Measurements from ENCODE around the gene GMDS.

GMDS gene

GRCh38 chr6:2264932-2265331 is 19.5 kb upstream of the GMDS start:
- no peak overlapping the region for H2BK120ac ChIP-seq (ENCODE audit: insufficient read depth, low read length, poor library complexity)

DNA sequence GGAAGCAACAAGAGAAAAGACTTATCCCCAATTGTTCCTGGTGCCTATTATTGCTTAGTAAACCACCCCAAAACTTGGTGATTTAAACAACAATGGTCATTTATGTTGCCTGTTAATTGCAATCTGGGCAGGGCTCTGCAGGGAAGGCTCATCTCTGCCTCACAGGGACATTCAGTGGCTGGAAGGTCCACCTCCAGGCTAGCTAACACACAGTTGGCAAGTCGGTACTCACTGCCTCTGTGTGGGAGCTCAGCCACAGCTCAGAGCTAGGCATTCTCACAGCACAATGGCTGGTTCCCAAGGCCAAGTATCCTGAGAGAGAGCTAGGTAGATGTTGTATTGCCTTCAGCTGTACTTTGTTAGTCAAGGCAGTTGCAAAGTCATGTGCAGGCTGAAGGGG is 18.5 kb upstream of the GMDS start:
- no peak overlapping the region for H2BK5ac ChIP-seq (ENCODE audit: low read depth, low read length, poor library complexity)
- no peaks in the 10 kb centered on the region for H3K79me2 ChIP-seq (ENCODE audit: control insufficient read depth, insufficient read depth, low read length, poor library complexity)
- no peaks in the 10 kb centered on the region for H3K79me1 ChIP-seq (ENCODE audit: low read length)
- WGBS (ENCODE audit: extremely low coverage, insufficient coverage, insufficient read length): no CpG with 5 or more reads among the region's 1 CpG
- H3K18ac ChIP-seq (ENCODE audit: low read length): no peak overlapping the region
- H3K4me3 ChIP-seq (ENCODE audit: low read depth, low read length): no peak overlapping the region
- H4K12ac ChIP-seq (ENCODE audit: low read depth, low read length): no peak overlapping the region
- H3K4me1 ChIP-seq (ENCODE audit: control insufficient read depth in 1 of 2, insufficient read depth in 2 of 2, low read length in 2 of 2): no peaks in the 10 kb centered on the region
- H3K9me3 ChIP-seq (ENCODE audit: insufficient read depth, low read depth, low read length): no peaks in the 10 kb centered on the region
- H3K23ac ChIP-seq (ENCODE audit: low read length): no peak overlapping the region
- H3K4ac ChIP-seq (ENCODE audit: low read depth, low read length): no peak overlapping the region
- H3K27me3 ChIP-seq (ENCODE audit: insufficient read depth, low read length): no peaks in the 10 kb centered on the region
- H4K91ac ChIP-seq (ENCODE audit: low read depth, low read length): no peak overlapping the region
- no peak overlapping the region for H3K27ac ChIP-seq (ENCODE audit: low read depth, low read length)
- no peak for DNase-seq
- no peak overlapping the region for H2AK5ac ChIP-seq (ENCODE audit: low read length)
- H3K14ac ChIP-seq (ENCODE audit: low read length): no peak overlapping the region
- no peak overlapping the region for H2BK12ac ChIP-seq (ENCODE audit: low read length)
- H3K9ac ChIP-seq (ENCODE audit: low read length): no peak overlapping the region
- no peak overlapping the region for H2AFZ ChIP-seq (ENCODE audit: insufficient read depth, low read length, poor library complexity)
- H4K8ac ChIP-seq (ENCODE audit: low read depth, low read length): no peak overlapping the region
- H2BK120ac ChIP-seq (ENCODE audit: insufficient read depth, low read length, poor library complexity): no peak overlapping the region
- no peaks in the 10 kb centered on the region for H3K36me3 ChIP-seq (ENCODE audit: control insufficient read depth in 1 of 2, insufficient read depth in 2 of 2, low read length in 2 of 2)
- H3K4me2 ChIP-seq (ENCODE audit: low read length): no peak overlapping the region

More at GRCh38 chr6:2264932-2265331, 19.5 kb upstream of the GMDS start:
- Histone ChIP-seq H3K14ac (ENCODE audit: low read length) (no peak overlapping the region), H3K4me2 (ENCODE audit: low read length) (no peak overlapping the region), H3K4me1 (ENCODE audit: control insufficient read depth in 1 of 2, insufficient read depth in 2 of 2, low read length in 2 of 2) (no peaks in the 10 kb centered on the region), H2AFZ (ENCODE audit: insufficient read depth, low read length, poor library complexity) (no peak overlapping the region), H3K9me3 (ENCODE audit: insufficient read depth, low read depth, low read length) (no peaks in the 10 kb centered on the region), H3K79me1 (ENCODE audit: low read length) (no peaks in the 10 kb centered on the region), H3K9ac (ENCODE audit: low read length) (no peak overlapping the region), H3K18ac (ENCODE audit: low read length) (no peak overlapping the region), H4K8ac (ENCODE audit: low read depth, low read length) (no peak overlapping the region), H3K27me3 (ENCODE audit: insufficient read depth, low read length) (no peaks in the 10 kb centered on the region), H3K79me2 (ENCODE audit: control insufficient read depth, insufficient read depth, low read length, poor library complexity) (no peaks in the 10 kb centered on the region), H2BK5ac (ENCODE audit: low read depth, low read length, poor library complexity) (no peak overlapping the region), H2BK12ac (ENCODE audit: low read length) (no peak overlapping the region), H3K36me3 (ENCODE audit: control insufficient read depth in 1 of 2, insufficient read depth in 2 of 2, low read length in 2 of 2) (no peaks in the 10 kb centered on the region), H4K12ac (ENCODE audit: low read depth, low read length) (no peak overlapping the region), H2AK5ac (ENCODE audit: low read length) (no peak overlapping the region), H4K91ac (ENCODE audit: low read depth, low read length) (no peak overlapping the region), H3K27ac (ENCODE audit: low read depth, low read length) (no peak overlapping the region), H3K4ac (ENCODE audit: low read depth, low read length) (no peak overlapping the region), H3K23ac (ENCODE audit: low read length) (no peak overlapping the region), H3K4me3 (ENCODE audit: low read depth, low read length) (no peak overlapping the region)
- WGBS (ENCODE audit: extremely low coverage, insufficient coverage, insufficient read length): no CpG with 5 or more reads among the region's 2 CpGs
- DNase-seq: no peak

GRCh38 chr6:2259574-2259973 is 14.2 kb upstream of the GMDS start:
- no peak overlapping the region for H4K91ac ChIP-seq (ENCODE audit: low read depth, low read length)
- no peak overlapping the region for H2BK12ac ChIP-seq (ENCODE audit: low read length)
- H4K12ac ChIP-seq (ENCODE audit: low read depth, low read length): no peak overlapping the region
- H3K27me3 ChIP-seq (ENCODE audit: insufficient read depth, low read length): no peaks in the 10 kb centered on the region
- no peak overlapping the region for H4K8ac ChIP-seq (ENCODE audit: low read depth, low read length)
- no peak for DNase-seq
- no peak overlapping the region for H2AFZ ChIP-seq (ENCODE audit: insufficient read depth, low read length, poor library complexity)
- no peaks in the 10 kb centered on the region for H3K4me1 ChIP-seq (ENCODE audit: control insufficient read depth in 1 of 2, insufficient read depth in 2 of 2, low read length in 2 of 2)
- no peak overlapping the region for H2BK120ac ChIP-seq (ENCODE audit: insufficient read depth, low read length, poor library complexity)
- no peak overlapping the region for H3K23ac ChIP-seq (ENCODE audit: low read length)
- H2AK5ac ChIP-seq (ENCODE audit: low read length): no peak overlapping the region
- no peaks in the 10 kb centered on the region for H3K79me1 ChIP-seq (ENCODE audit: low read length)
- no peak overlapping the region for H3K9ac ChIP-seq (ENCODE audit: low read length)
- H3K14ac ChIP-seq (ENCODE audit: low read length): no peak overlapping the region
- H3K4me2 ChIP-seq (ENCODE audit: low read length): no peak overlapping the region
- H3K4me3 ChIP-seq (ENCODE audit: low read depth, low read length): no peak overlapping the region
- no peak overlapping the region for H3K4ac ChIP-seq (ENCODE audit: low read depth, low read length)
- H3K79me2 ChIP-seq (ENCODE audit: control insufficient read depth, insufficient read depth, low read length, poor library complexity): no peaks in the 10 kb centered on the region
- H3K36me3 ChIP-seq (ENCODE audit: control insufficient read depth in 1 of 2, insufficient read depth in 2 of 2, low read length in 2 of 2): no peaks in the 10 kb centered on the region
- H2BK5ac ChIP-seq (ENCODE audit: low read depth, low read length, poor library complexity): no peak overlapping the region
- no peaks in the 10 kb centered on the region for H3K9me3 ChIP-seq (ENCODE audit: insufficient read depth, low read depth, low read length)
- no peak overlapping the region for H3K18ac ChIP-seq (ENCODE audit: low read length)
- no peak overlapping the region for H3K27ac ChIP-seq (ENCODE audit: low read depth, low read length)
- no CpG with 5 or more reads among the region's 5 CpGs for WGBS (ENCODE audit: extremely low coverage, insufficient coverage, insufficient read length)

DNA sequence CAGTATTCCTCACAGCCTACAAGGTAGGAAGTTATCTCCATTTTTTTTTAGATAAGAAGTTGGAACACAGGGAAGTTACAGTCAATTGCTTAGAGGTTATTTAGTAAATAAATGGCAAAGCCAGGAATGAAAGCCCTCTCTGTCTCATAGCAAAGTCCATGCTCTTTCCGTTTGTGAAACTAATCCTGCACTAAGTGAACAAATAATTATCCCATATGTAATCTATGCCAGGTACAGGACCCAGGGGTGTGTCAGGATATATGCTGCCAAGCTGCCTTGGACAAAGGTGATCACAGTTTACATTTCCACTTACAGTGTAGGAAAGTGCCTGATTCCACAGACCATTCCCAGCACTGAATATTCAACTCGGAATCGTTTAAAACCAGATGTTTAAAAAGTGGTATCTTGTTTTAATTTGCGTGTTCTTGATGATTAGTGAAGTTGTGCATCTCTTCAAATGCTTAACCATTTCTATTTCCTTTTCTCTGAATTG is 13.6 kb upstream of the GMDS start:
- Histone ChIP-seq H3K4me1 (ENCODE audit: control insufficient read depth in 1 of 2, insufficient read depth in 2 of 2, low read length in 2 of 2) (no peaks in the 10 kb centered on the region), H3K14ac (ENCODE audit: low read length) (no peak overlapping the region), H3K79me2 (ENCODE audit: control insufficient read depth, insufficient read depth, low read length, poor library complexity) (no peaks in the 10 kb centered on the region), H3K4me2 (ENCODE audit: low read length) (no peak overlapping the region), H4K8ac (ENCODE audit: low read depth, low read length) (no peak overlapping the region), H2AFZ (ENCODE audit: insufficient read depth, low read length, poor library complexity) (no peak overlapping the region), H2BK120ac (ENCODE audit: insufficient read depth, low read length, poor library complexity) (no peak overlapping the region), H3K4ac (ENCODE audit: low read depth, low read length) (no peak overlapping the region), H4K12ac (ENCODE audit: low read depth, low read length) (no peak overlapping the region), H3K36me3 (ENCODE audit: control insufficient read depth in 1 of 2, insufficient read depth in 2 of 2, low read length in 2 of 2) (no peaks in the 10 kb centered on the region), H3K79me1 (ENCODE audit: low read length) (no peaks in the 10 kb centered on the region), H4K91ac (ENCODE audit: low read depth, low read length) (no peak overlapping the region), H3K23ac (ENCODE audit: low read length) (no peak overlapping the region), H3K27ac (ENCODE audit: low read depth, low read length) (no peak overlapping the region), H3K18ac (ENCODE audit: low read length) (no peak overlapping the region), H3K27me3 (ENCODE audit: insufficient read depth, low read length) (no peaks in the 10 kb centered on the region), H2AK5ac (ENCODE audit: low read length) (no peak overlapping the region), H2BK5ac (ENCODE audit: low read depth, low read length, poor library complexity) (no peak overlapping the region), H3K9me3 (ENCODE audit: insufficient read depth, low read depth, low read length) (no peaks in the 10 kb centered on the region), H3K9ac (ENCODE audit: low read length) (no peak overlapping the region), H2BK12ac (ENCODE audit: low read length) (no peak overlapping the region), H3K4me3 (ENCODE audit: low read depth, low read length) (no peak overlapping the region)
- no CpG with 5 or more reads among the region's 4 CpGs for WGBS (ENCODE audit: extremely low coverage, insufficient coverage, insufficient read length)
- no peak for DNase-seq
